Measurements from ENCODE around the gene DUSP7.

The DUSP7 gene

GRCh38 chr3:52026041-52026440 lies 30.3 kb downstream of the DUSP7 start:
- Histone ChIP-seq H3K4me3 (no peak overlapping the region), H3K36me3 (no peaks in the 10 kb centered on the region), H3K4me1 (peaks cover 84% of the 10 kb centered on the region), H3K27me3 (no peaks in the 10 kb centered on the region), H4K20me1 (no peaks in the 10 kb centered on the region), H3K4me2 (peak overlapping the region; percentile 93), H3K9me3 (no peaks in the 10 kb centered on the region), H3K27ac (peak overlapping the region; percentile 96), H3K9ac (no peak overlapping the region)
- no peak for TF ChIP-seq Cebpa-rat (IDR thresholded peaks at IDR 0.05)

- Histone ChIP-seq H3K27me3 (no peaks in the 10 kb centered on the region), H3K4me3 (no peak overlapping the region), H3K4me1 (peaks cover 90% of the 10 kb centered on the region), H3K27ac (peak overlapping the region; percentile 96), H4K20me1 (no peaks in the 10 kb centered on the region), H3K9me3 (no peaks in the 10 kb centered on the region), H3K4me2 (peak overlapping the region; percentile 93), H3K9ac (peak overlapping the region; percentile 28; the same call in 1 of the 2 replicates), H3K36me3 (no peaks in the 10 kb centered on the region)
- no peak for TF ChIP-seq Cebpa-rat (IDR thresholded peaks at IDR 0.05)
These were observed 30.9 kb downstream of the DUSP7 start for GRCh38 chr3:52025453-52025852.

GRCh38 chr3:52024765-52025452 lies 31.5 kb downstream of the DUSP7 start:
- no peaks in the 10 kb centered on the region for H4K20me1 ChIP-seq
- H3K27me3 ChIP-seq: no peaks in the 10 kb centered on the region
- no peak overlapping the region for H3K4me3 ChIP-seq
- H3K9ac ChIP-seq: peak overlapping the region; percentile 66; the same call in 1 of the 2 replicates
- H3K36me3 ChIP-seq: no peaks in the 10 kb centered on the region
- H3K9me3 ChIP-seq: no peaks in the 10 kb centered on the region
- TF ChIP-seq Cebpa-rat (IDR thresholded peaks at IDR 0.05): no peak
- peak overlapping the region; percentile 96 for H3K27ac ChIP-seq
- peaks cover 95% of the 10 kb centered on the region for H3K4me1 ChIP-seq
- H3K4me2 ChIP-seq: peak overlapping the region; percentile 93

GRCh38 chr3:52023860-52024764 lies 32.3 kb downstream of the DUSP7 start:
- Histone ChIP-seq H3K9ac (peak overlapping the region; percentile 66), H3K4me1 (peaks cover 96% of the 10 kb centered on the region), H4K20me1 (no peaks in the 10 kb centered on the region), H3K4me3 (peak overlapping the region; percentile 42; the same call in 1 of the 2 replicates), H3K9me3 (no peaks in the 10 kb centered on the region), H3K36me3 (no peaks in the 10 kb centered on the region), H3K27ac (peak overlapping the region; percentile 96), H3K27me3 (no peaks in the 10 kb centered on the region), H3K4me2 (peak overlapping the region; percentile 93)
- no peak for TF ChIP-seq Cebpa-rat (IDR thresholded peaks at IDR 0.05)

GRCh38 chr3:52023101-52023770 lies 33.1 kb downstream of the DUSP7 start:
- H3K9me3 ChIP-seq: no peaks in the 10 kb centered on the region
- peak overlapping the region; percentile 42; the same call in 1 of the 2 replicates for H3K4me3 ChIP-seq
- H3K27me3 ChIP-seq: no peaks in the 10 kb centered on the region
- H4K20me1 ChIP-seq: no peaks in the 10 kb centered on the region
- H3K27ac ChIP-seq: peak overlapping the region; percentile 96
- peak overlapping the region; percentile 93 for H3K4me2 ChIP-seq
- H3K9ac ChIP-seq: peak overlapping the region; percentile 66
- H3K4me1 ChIP-seq: peaks cover 96% of the 10 kb centered on the region
- H3K36me3 ChIP-seq: no peaks in the 10 kb centered on the region
- no peak for TF ChIP-seq Cebpa-rat (IDR thresholded peaks at IDR 0.05)

GRCh38 chr3:52022323-52023100 lies 33.9 kb downstream of the DUSP7 start:
- Histone ChIP-seq H3K4me2 (peak overlapping the region; percentile 93), H3K9ac (no peak overlapping the region), H3K27me3 (no peaks in the 10 kb centered on the region), H4K20me1 (no peaks in the 10 kb centered on the region), H3K36me3 (no peaks in the 10 kb centered on the region), H3K4me3 (no peak overlapping the region), H3K4me1 (peaks cover 96% of the 10 kb centered on the region), H3K27ac (peak overlapping the region; percentile 96), H3K9me3 (no peaks in the 10 kb centered on the region)
- no peak for TF ChIP-seq Cebpa-rat (IDR thresholded peaks at IDR 0.05)

GRCh38 chr3:52021489-52022268 lies 34.7 kb downstream of the DUSP7 start:
- Histone ChIP-seq H3K27ac (peak overlapping the region; percentile 96), H3K36me3 (no peaks in the 10 kb centered on the region), H3K4me1 (peaks cover 99% of the 10 kb centered on the region), H3K4me2 (peak overlapping the region; percentile 93), H3K9me3 (no peaks in the 10 kb centered on the region), H4K20me1 (no peaks in the 10 kb centered on the region), H3K27me3 (no peaks in the 10 kb centered on the region), H3K4me3 (no peak overlapping the region), H3K9ac (peak overlapping the region; percentile 77)
- TF ChIP-seq Cebpa-rat (IDR thresholded peaks at IDR 0.05): no peak

GRCh38 chr3:52020796-52021195 lies 35.6 kb downstream of the DUSP7 start:
- Histone ChIP-seq H3K27me3 (no peaks in the 10 kb centered on the region), H3K4me1 (peaks cover 100% of the 10 kb centered on the region), H3K9ac (peak overlapping the region; percentile 77), H3K4me2 (peak overlapping the region; percentile 93), H3K9me3 (no peaks in the 10 kb centered on the region), H4K20me1 (no peaks in the 10 kb centered on the region), H3K27ac (peak overlapping the region; percentile 96), H3K4me3 (no peak overlapping the region), H3K36me3 (no peaks in the 10 kb centered on the region)
- TF ChIP-seq Cebpa-rat (IDR thresholded peaks at IDR 0.05): no peak

Data from BLaER1 (cell line).